Gastrocnemius medialis (tissue), 4 donors: ENCODE data around the gene E2F1. TPM values are rescaled to one million over a fixed set of nuclear protein-coding genes. Genes with fewer than 3 reads are reported as not detected.
A peak's percentile ranks its signal among the peaks of the same experiment; 100 is the strongest.

ENCODE experiments used
- ATAC-seq, 2 donors: fragments of 150-250 bp; one replicate each; pipeline ENCODE4 v1.9.1; 2016
- DNase-seq, 2 donors: peaks; one replicate each; pipeline ENCODE4 v3.0.0-alpha.2; 2019
- H3K27ac ChIP-seq, 4 donors: fragments of 200-600 bp; sonication (generic); 1 replicate in 1 of 4; 2 replicates in 3 of 4; pipeline ENCODE4 v1.5.1; 2016 to 2018; ENCODE audit warnings: mild to moderate bottlenecking in 2 of 4, moderate library complexity in 1 of 4
- H3K27me3 ChIP-seq, 3 donors: fragments of 200-600 bp; sonication (generic) in 2 of 3; 1 replicate in 1 of 3; 2 replicates in 2 of 3; pipeline versions ENCODE4 v1.5.1 to v1.6.0; 2016 to 2019; ENCODE audit warnings: mild to moderate bottlenecking in 1 of 3, moderate library complexity in 1 of 3
- H3K36me3 ChIP-seq, 2 donors: fragments of 200-600 bp; sonication (generic) in 1 of 2; one replicate each; pipeline ENCODE4 v1.5.1; 2017 to 2018
- H3K4me1 ChIP-seq, 2 donors: fragments of 200-600 bp; sonication (generic) in 1 of 2; one replicate each; pipeline ENCODE4 v1.5.1; 2016 to 2017; ENCODE audit warnings: mild to moderate bottlenecking in 2 of 2
- H3K4me3 ChIP-seq, 4 donors: fragments of 200-600 bp; sonication (generic) in 3 of 4; 1 replicate in 1 of 4; 2 replicates in 3 of 4; pipeline ENCODE4 v1.5.1; 2016 to 2019; ENCODE audit warnings: mild to moderate bottlenecking in 2 of 4
- H3K9me3 ChIP-seq, 3 donors: fragments of 200-600 bp; sonication (generic) in 2 of 3; 1 replicate in 1 of 3; 2 replicates in 2 of 3; pipeline ENCODE4 v1.5.1; 2016 to 2019
- CTCF ChIP-seq, 5 experiments: fragments of 450-650 bp in 3 of 5; fragments of 200-600 bp in 2 of 5; sonication (generic) in 2 of 5; IDR thresholded peaks in 4 of 5; conservative IDR thresholded peaks in 1 of 5; 1 replicate in 4 of 5; 2 replicates in 1 of 5; pipeline ENCODE4 v1.5.1; 2016 to 2019; ENCODE audit warnings: antibody characterized with exemption in 5 of 5, mild to moderate bottlenecking in 3 of 5, moderate library complexity in 3 of 5
- POLR2A ChIP-seq, 2 donors: fragments of 450-650 bp; IDR thresholded peaks; one replicate each; pipeline ENCODE4 v1.6.1; 2017; ENCODE audit warnings: antibody characterized with exemption in 2 of 2, mild to moderate bottlenecking in 2 of 2, moderate library complexity in 2 of 2
- in situ Hi-C, 4 donors: fragments of 200-750 bp; cut with MboI; loops; one replicate each; pipeline versions ENCODE4 v1.15.0 to v1.8.0; 2017; ENCODE audit warnings: low sequenced_read_pairs in 4 of 4
- intact Hi-C: fragments of 100-400 bp; cut with DNase I; formaldehyde crosslinking; loops from one replicate; pipeline ENCODE4 v1.15.1; 2023; ENCODE audit warnings: low total_unique reads
- total RNA-seq, 4 donors: library from RNA; depleted of rRNA; stranded (reverse); fragments of >200 nt; gene quantifications; one replicate each; pipeline versions ENCODE4 v1.1.0 to v1.2.3, GENCODE V29; 2016

The E2F1 gene
- total RNA-seq, 4 donors from 2014 or later, result 1.00 to 2.0 (median 1.4) TPM; not detected in 1

- Histone ChIP-seq H3K4me1 (peaks cover 7 to 8% of the 10 kb centered on the region in 2 donors), H3K9me3 (no peaks in the 10 kb centered on the region), H3K27me3 (no peaks in the 10 kb centered on the region), H3K27ac (no peak overlapping the region), H3K36me3 (peaks cover 0 to 34% of the 10 kb centered on the region in 2 donors), H3K4me3 (no peak overlapping the region)
- ATAC-seq, result no peak
- intact Hi-C loops (no loop called here), in situ Hi-C loops (loop anchor here in 2 of 4 donors (5.0 to 10.0 kb wide), 2 partner anchors 200 to 202 kb away; no protein-coding TSS in a partner anchor)
- no peak for TF ChIP-seq POLR2A (IDR thresholded peaks at IDR 0.05)
- TF ChIP-seq CTCF (IDR thresholded peaks at IDR 0.05 in 4 of 5, conservative IDR thresholded peaks at IDR 0.05 in 1 of 5), result no peak
- no peak for DNase-seq
These were observed 31.5 kb downstream of the E2F1 start for GRCh38 chr20:33654680-33655161.

GRCh38 chr20:33653900-33654596 lies 32.1 kb downstream of the E2F1 start:
- Histone ChIP-seq H3K4me3 (no peak overlapping the region), H3K27me3 (no peaks in the 10 kb centered on the region), H3K4me1 (peaks cover 14% of the 10 kb centered on the region in 2 donors), H3K9me3 (no peaks in the 10 kb centered on the region), H3K27ac (no peak overlapping the region), H3K36me3 (peaks cover 0 to 27% of the 10 kb centered on the region in 2 donors)
- ATAC-seq (no peak), DNase-seq (no peak)
- in situ Hi-C loops, result loop anchor here in 2 of 4 donors (5.0 to 10.0 kb wide), 2 partner anchors 199 to 202 kb away; no protein-coding TSS in a partner anchor
- TF ChIP-seq CTCF (IDR thresholded peaks at IDR 0.05 in 4 of 5, conservative IDR thresholded peaks at IDR 0.05 in 1 of 5), result no peak
- TF ChIP-seq POLR2A (IDR thresholded peaks at IDR 0.05), result no peak
- intact Hi-C loops, result no loop called here

GRCh38 chr20:33653218-33653899 lies 32.8 kb downstream of the E2F1 start:
- no peaks in the 10 kb centered on the region for H3K9me3 ChIP-seq
- intact Hi-C loops (no loop called here), in situ Hi-C loops (loop anchor here in 2 of 4 donors (5.0 to 10.0 kb wide), 2 partner anchors 199 to 201 kb away; no protein-coding TSS in a partner anchor)
- TF ChIP-seq CTCF (IDR thresholded peaks at IDR 0.05 in 4 of 5, conservative IDR thresholded peaks at IDR 0.05 in 1 of 5) (peak; percentile 57 to 73 (median 67)), POLR2A (IDR thresholded peaks at IDR 0.05) (no peak)
- H3K4me1 ChIP-seq, result peaks cover 21% of the 10 kb centered on the region in 2 donors
- peaks cover 0 to 22% of the 10 kb centered on the region in 2 donors for H3K36me3 ChIP-seq
- H3K4me3 ChIP-seq, result no peak overlapping the region
- ATAC-seq, result peak; percentile 33 to 48
- DNase-seq, result no peak
- no peak overlapping the region for H3K27ac ChIP-seq
- H3K27me3 ChIP-seq, result no peaks in the 10 kb centered on the region

GRCh38 chr20:33651562-33652048 lies 34.6 kb downstream of the E2F1 start:
- H3K4me3 ChIP-seq, result no peak overlapping the region
- no peak for DNase-seq
- TF ChIP-seq CTCF (IDR thresholded peaks at IDR 0.05 in 4 of 5, conservative IDR thresholded peaks at IDR 0.05 in 1 of 5) (no peak), POLR2A (IDR thresholded peaks at IDR 0.05) (no peak)
- no peak for ATAC-seq
- H3K27me3 ChIP-seq, result no peaks in the 10 kb centered on the region
- intact Hi-C loops, result no loop called here
- peaks cover 0 to 4% of the 10 kb centered on the region in 2 donors for H3K36me3 ChIP-seq
- in situ Hi-C loops, result loop anchor here in 2 of 4 donors (5.0 to 10.0 kb wide), 2 partner anchors 197 to 199 kb away; no protein-coding TSS in a partner anchor
- H3K27ac ChIP-seq, result no peak overlapping the region
- no peaks in the 10 kb centered on the region for H3K9me3 ChIP-seq
- peaks cover 21 to 32% of the 10 kb centered on the region in 2 donors for H3K4me1 ChIP-seq
